KMS-11 (cell line): ENCODE data around the gene ITPKA.

ENCODE experiments used
- H2AFZ ChIP-seq: fragments of 200-600 bp; sonication (generic); 2 replicates; pipeline ENCODE4 v1.6.1; 2016; ENCODE audit warnings: antibody characterized with exemption, mixed run types, low read depth
- H3K27ac ChIP-seq: fragments of 200-600 bp; sonication (generic); 2 replicates; pipeline ENCODE4 v1.6.1; 2016; ENCODE audit warnings: mild to moderate bottlenecking, mixed run types
- H3K27me3 ChIP-seq: fragments of 200-600 bp; sonication (generic); 2 replicates; pipeline ENCODE4 v1.6.1; 2017; ENCODE audit warnings: mild to moderate bottlenecking, low read depth, mixed run types, moderate library complexity; ENCODE audit not compliant: insufficient read depth
- H3K36me3 ChIP-seq: fragments of 200-600 bp; sonication (generic); 2 replicates; pipeline ENCODE4 v1.6.1; 2017; ENCODE audit warnings: mild to moderate bottlenecking, mixed run types; ENCODE audit not compliant: insufficient read depth
- H3K4me1 ChIP-seq: fragments of 200-600 bp; sonication (generic); 2 replicates; pipeline ENCODE4 v1.6.1; 2016; ENCODE audit warnings: mild to moderate bottlenecking, low read depth, mixed run types; ENCODE audit not compliant: poor library complexity, severe bottlenecking
- H3K4me2 ChIP-seq: fragments of 200-600 bp; sonication (generic); 2 replicates; pipeline ENCODE4 v1.7.0; 2016; ENCODE audit warnings: mild to moderate bottlenecking, mixed run types
- H3K4me3 ChIP-seq: fragments of 200-600 bp; sonication (generic); IDR thresholded peaks from 2 replicates; pipeline ENCODE4 v1.6.1; 2017; ENCODE audit warnings: low read depth, low read length, mixed read lengths; ENCODE audit not compliant: insufficient read depth
- H3K79me2 ChIP-seq: fragments of 200-600 bp; sonication (generic); 2 replicates; pipeline ENCODE4 v1.6.1; 2016; ENCODE audit warnings: low read depth, mixed run types; ENCODE audit not compliant: insufficient read depth
- H3K9ac ChIP-seq: fragments of 200-600 bp; sonication (generic); 2 replicates; pipeline ENCODE4 v1.6.1; 2016; ENCODE audit warnings: mild to moderate bottlenecking, mixed run types
- H4K20me1 ChIP-seq: fragments of 200-600 bp; sonication (generic); 2 replicates; pipeline ENCODE4 v1.6.1; 2016; ENCODE audit warnings: mild to moderate bottlenecking, mixed run types; ENCODE audit not compliant: insufficient read depth
- CTCF ChIP-seq: fragments of 200-600 bp; sonication (generic); conservative IDR thresholded peaks from 2 replicates; pipeline ENCODE4 v1.6.1; 2017; ENCODE audit warnings: low read depth, mild to moderate bottlenecking, antibody characterized with exemption, low read length, moderate library complexity, mixed read lengths

The ITPKA gene

GRCh38 chr15:41523097-41523496, 29.4 kb downstream of the ITPKA start:
- H3K27me3 ChIP-seq, result no peaks in the 10 kb centered on the region
- no peaks in the 10 kb centered on the region for H4K20me1 ChIP-seq
- H3K9ac ChIP-seq, result no peak overlapping the region
- no peak overlapping the region for H3K27ac ChIP-seq
- no peak for TF ChIP-seq CTCF
- H3K4me2 ChIP-seq, result no peak overlapping the region
- H2AFZ ChIP-seq, result no peak overlapping the region
- H3K79me2 ChIP-seq, result no peaks in the 10 kb centered on the region
- no peaks in the 10 kb centered on the region for H3K4me1 ChIP-seq
- no peak overlapping the region for H3K4me3 ChIP-seq
- H3K36me3 ChIP-seq, result no peaks in the 10 kb centered on the region

DNA sequence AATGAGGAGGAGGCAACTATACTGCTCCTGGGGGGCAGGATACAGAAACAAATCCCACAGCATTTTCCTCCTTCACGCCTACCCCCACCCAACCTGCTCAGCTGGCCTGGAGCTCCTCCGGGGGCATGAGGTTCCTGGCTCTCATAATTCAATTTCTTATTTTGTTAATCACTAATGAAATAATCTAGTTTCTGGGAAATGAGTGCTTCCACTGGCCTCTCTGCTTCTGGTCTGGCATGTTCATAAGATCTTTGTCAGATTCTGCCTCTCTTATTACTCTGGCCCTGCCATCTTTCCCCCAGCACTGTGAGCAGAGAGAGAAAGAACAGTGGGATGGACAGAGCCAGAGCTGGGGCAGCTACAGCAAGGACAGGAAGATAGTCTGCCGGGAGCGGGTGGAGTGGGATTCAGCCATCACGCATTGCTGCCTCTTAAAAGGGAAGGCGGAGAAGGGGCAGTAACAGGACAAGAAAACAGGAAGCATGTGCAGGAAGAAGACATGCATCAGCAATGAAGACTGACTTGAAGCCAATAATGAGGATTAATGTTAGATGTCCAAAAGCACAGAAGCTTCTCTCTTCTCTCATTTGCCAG, 36.8 kb downstream of the ITPKA start:
- no peak overlapping the region for H3K4me3 ChIP-seq
- no peak for TF ChIP-seq CTCF
- no peak overlapping the region for H3K9ac ChIP-seq
- no peak overlapping the region for H3K27ac ChIP-seq
- H2AFZ ChIP-seq, result no peak overlapping the region
- no peaks in the 10 kb centered on the region for H4K20me1 ChIP-seq
- no peaks in the 10 kb centered on the region for H3K36me3 ChIP-seq
- no peaks in the 10 kb centered on the region for H3K27me3 ChIP-seq
- H3K4me2 ChIP-seq, result no peak overlapping the region
- H3K79me2 ChIP-seq, result no peaks in the 10 kb centered on the region
- H3K4me1 ChIP-seq, result no peaks in the 10 kb centered on the region

DNA sequence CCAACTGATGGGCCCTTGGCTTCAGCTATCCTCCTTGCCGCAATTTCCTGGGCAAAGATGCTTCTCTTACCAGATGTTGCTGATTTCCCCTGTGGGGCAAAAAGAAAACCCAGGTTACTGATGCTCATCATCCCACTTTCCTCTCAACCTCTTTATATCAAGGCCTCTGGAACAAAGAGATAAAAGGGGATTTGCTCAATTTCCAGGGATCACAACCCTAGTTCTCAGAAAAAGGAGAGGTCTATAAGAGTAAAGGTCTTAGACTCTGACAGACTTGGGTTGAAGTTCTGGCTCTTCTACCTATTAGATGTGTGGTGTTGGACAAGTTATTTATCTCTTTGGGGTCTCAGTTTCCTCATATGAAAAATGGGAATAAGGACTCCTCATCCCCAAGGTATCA, 41.9 kb downstream of the ITPKA start:
- Histone ChIP-seq H3K36me3 (no peaks in the 10 kb centered on the region), H3K4me1 (peaks cover 6% of the 10 kb centered on the region), H3K79me2 (no peaks in the 10 kb centered on the region), H2AFZ (no peak overlapping the region), H4K20me1 (no peaks in the 10 kb centered on the region), H3K4me3 (no peak overlapping the region), H3K27me3 (no peaks in the 10 kb centered on the region), H3K9ac (no peak overlapping the region), H3K27ac (no peak overlapping the region), H3K4me2 (no peak overlapping the region)
- no peak for TF ChIP-seq CTCF

- Histone ChIP-seq H3K9ac (no peak overlapping the region), H3K79me2 (no peaks in the 10 kb centered on the region)
Measured at GRCh38 chr15:41536866-41537265, 43.2 kb downstream of the ITPKA start.

More at GRCh38 chr15:41536866-41537265, 43.2 kb downstream of the ITPKA start:
- H3K4me2 ChIP-seq, result no peak overlapping the region
- peaks cover 6% of the 10 kb centered on the region for H3K4me1 ChIP-seq
- H3K27ac ChIP-seq, result no peak overlapping the region
- no peaks in the 10 kb centered on the region for H3K27me3 ChIP-seq
- TF ChIP-seq CTCF, result no peak
- H4K20me1 ChIP-seq, result no peaks in the 10 kb centered on the region
- no peaks in the 10 kb centered on the region for H3K36me3 ChIP-seq
- no peak overlapping the region for H3K4me3 ChIP-seq
- H2AFZ ChIP-seq, result no peak overlapping the region
